BJ (cell line): ENCODE measurements around the gene MAP3K14. TPM values are rescaled to one million over a fixed set of nuclear protein-coding genes. Genes with fewer than 3 reads are reported as not detected.
A peak's percentile ranks its signal among the peaks of the same experiment; 100 is the strongest.

Experiments
- CTCF ChIA-PET: fragments of 350-600 bp; formaldehyde crosslinking; extraction: SDS; loops from one replicate; lab custom pipeline; 2021; ENCODE audit warnings: antibody characterized with exemption, inconsistent platforms; lab: Yijun Ruan, JAX
- POLR2A ChIA-PET: fragments of 300-600 bp; sonication (Branson Sonifier 250); formaldehyde crosslinking; extraction: SDS; loops from one replicate; lab custom pipeline; 2021; ENCODE audit warnings: antibody characterized with exemption; lab: Charles Lee
- DNase-seq: peaks from one replicate; pipeline ENCODE4 v3.0.0-alpha.2; 2011; ENCODE audit warnings: low read depth
- H3K27me3 ChIP-seq: 2 replicates; pipeline ENCODE4 v1.6.0; 2011; ENCODE audit warnings: low read length; ENCODE audit not compliant: control insufficient read depth, insufficient read depth
- H3K36me3 ChIP-seq: 2 replicates; pipeline ENCODE4 v1.5.1; 2011; ENCODE audit warnings: low read length; ENCODE audit not compliant: control insufficient read depth, insufficient read depth
- H3K4me3 ChIP-seq: 2 replicates; pipeline ENCODE4 v1.5.1; 2011; ENCODE audit warnings: low read depth, mild to moderate bottlenecking, control low read depth, low read length
- CTCF ChIP-seq: IDR thresholded peaks from 2 replicates; pipeline ENCODE4 v1.5.1; 2011; ENCODE audit warnings: low read depth, mild to moderate bottlenecking, control low read depth, inconsistent platforms, low read length, moderate library complexity; ENCODE audit not compliant: insufficient read depth
- polyA plus RNA-seq: library from polyadenylated mRNA; depleted of rRNA; stranded (reverse); fragments of >200 nt; gene quantifications from 2 replicates; pipeline ENCODE4 v1.2.3, GENCODE V29; 2011

The MAP3K14 gene
- polyA plus RNA-seq, 1 experiment: 6.5 TPM

- no peak for DNase-seq
- Histone ChIP-seq H3K27me3 (no peaks in the 10 kb centered on the region), H3K36me3 (peaks cover 9% of the 10 kb centered on the region), H3K4me3 (no peak overlapping the region)
- TF ChIP-seq CTCF: no peak
- ChIA-PET CTCF (interaction anchor here (0.5 kb wide), 1 partner anchor 92 kb away, joined by 3 read pairs; no protein-coding TSS in a partner anchor), POLR2A (no interaction called here)
Observed at GRCh38 chr17:45309400-45309799, 7.4 kb downstream of the MAP3K14 start.

GRCh38 chr17:45308840-45309239, 8.0 kb downstream of the MAP3K14 start:
- no peaks in the 10 kb centered on the region for H3K27me3 ChIP-seq
- DNase-seq: no peak
- no peak for TF ChIP-seq CTCF
- no peak overlapping the region for H3K4me3 ChIP-seq
- POLR2A ChIA-PET: interaction anchor here (0.5 kb wide), 1 partner anchor 156 kb away, joined by 6 read pairs; no protein-coding TSS in a partner anchor
- H3K36me3 ChIP-seq: peaks cover 9% of the 10 kb centered on the region
- CTCF ChIA-PET: interaction anchor here (0.5 to 1.6 kb wide), 3 partner anchors 14 to 91 kb away, joined by 3 read pairs; no protein-coding TSS in a partner anchor

GRCh38 chr17:45308016-45308365, 8.8 kb downstream of the MAP3K14 start:
- Histone ChIP-seq H3K27me3 (no peaks in the 10 kb centered on the region), H3K36me3 (peaks cover 7% of the 10 kb centered on the region), H3K4me3 (no peak overlapping the region)
- TF ChIP-seq CTCF: no peak
- ChIA-PET CTCF (interaction anchor here (0.6 to 2.2 kb wide), 6 partner anchors 8 to 1448 kb away, joined by 3 to 10 read pairs (median 4); no protein-coding TSS in a partner anchor), POLR2A (interaction anchor here (0.5 kb wide), 1 partner anchor 9 kb away, joined by 3 read pairs; the partner anchor contains the start of gene MAP3K14)
- no peak for DNase-seq

GRCh38 chr17:45307290-45308015, 9.4 kb downstream of the MAP3K14 start:
- POLR2A ChIA-PET: interaction anchor here (0.5 kb wide), 1 partner anchor 9 kb away, joined by 3 read pairs; the partner anchor contains the start of gene MAP3K14

More at GRCh38 chr17:45307290-45308015, 9.4 kb downstream of the MAP3K14 start:
- peaks cover 7% of the 10 kb centered on the region for H3K36me3 ChIP-seq
- H3K27me3 ChIP-seq: no peaks in the 10 kb centered on the region
- CTCF ChIA-PET: interaction anchor here (1.1 to 2.2 kb wide), 8 partner anchors 9 to 78 kb away, joined by 3 to 10 read pairs (median 4); partner anchors contain the start of gene MAP3K14
- peak; percentile 77 for DNase-seq
- no peak for TF ChIP-seq CTCF
- H3K4me3 ChIP-seq: no peak overlapping the region
